RWPE2 (cell line): Measurements from ENCODE around the gene PRSS22.

Experiments used
- ATAC-seq: fragments of 200-7000 bp; cut with Tn5 transposase; 3 replicates; pipeline ENCODE4 v1.9.1; 2021; ENCODE audit warnings: low read depth
- DNase-seq: peaks from one replicate; pipeline ENCODE4 v3.0.0-alpha.2; 2020; ENCODE audit warnings: low spot score
- H3K27ac ChIP-seq: fragments of 450-650 bp; 2 replicates; pipeline ENCODE4 v1.5.1; 2017; ENCODE audit warnings: mild to moderate bottlenecking; ENCODE audit not compliant: poor library complexity, severe bottlenecking
- H3K27me3 ChIP-seq: fragments of 250-450 bp; sonication (Bioruptor Pico); 2 replicates; pipeline ENCODE4 v1.5.1; 2021; ENCODE audit warnings: mild to moderate bottlenecking, moderate library complexity; ENCODE audit not compliant: insufficient read depth, poor library complexity, severe bottlenecking
- H3K36me3 ChIP-seq: fragments of 250-450 bp; sonication (Bioruptor Pico); 2 replicates; pipeline ENCODE4 v1.5.1; 2020; ENCODE audit warnings: low read depth, mild to moderate bottlenecking, moderate library complexity
- H3K4me1 ChIP-seq: fragments of 250-450 bp; sonication (Bioruptor Pico); 2 replicates; pipeline ENCODE4 v1.5.1; 2021; ENCODE audit warnings: mild to moderate bottlenecking, moderate library complexity; ENCODE audit not compliant: insufficient read depth, poor library complexity, severe bottlenecking
- H3K4me3 ChIP-seq: fragments of 250-450 bp; sonication (Bioruptor Pico); 2 replicates; pipeline ENCODE4 v1.5.1; 2021; ENCODE audit warnings: mild to moderate bottlenecking, moderate library complexity; ENCODE audit not compliant: severe bottlenecking
- H3K9me3 ChIP-seq: fragments of 250-450 bp; sonication (Bioruptor Pico); 2 replicates; pipeline ENCODE4 v1.5.1; 2021; ENCODE audit warnings: mild to moderate bottlenecking, moderate library complexity; ENCODE audit not compliant: severe bottlenecking
- TF ChIP-seq, protein P1 (sequence below): fragments of 450-650 bp; IDR thresholded peaks from one replicate; pipeline ENCODE4 v1.5.1; 2017; ENCODE audit warnings: mild to moderate bottlenecking, moderate library complexity; ENCODE audit not compliant: poor library complexity, severe bottlenecking

PRSS22 gene

DNA sequence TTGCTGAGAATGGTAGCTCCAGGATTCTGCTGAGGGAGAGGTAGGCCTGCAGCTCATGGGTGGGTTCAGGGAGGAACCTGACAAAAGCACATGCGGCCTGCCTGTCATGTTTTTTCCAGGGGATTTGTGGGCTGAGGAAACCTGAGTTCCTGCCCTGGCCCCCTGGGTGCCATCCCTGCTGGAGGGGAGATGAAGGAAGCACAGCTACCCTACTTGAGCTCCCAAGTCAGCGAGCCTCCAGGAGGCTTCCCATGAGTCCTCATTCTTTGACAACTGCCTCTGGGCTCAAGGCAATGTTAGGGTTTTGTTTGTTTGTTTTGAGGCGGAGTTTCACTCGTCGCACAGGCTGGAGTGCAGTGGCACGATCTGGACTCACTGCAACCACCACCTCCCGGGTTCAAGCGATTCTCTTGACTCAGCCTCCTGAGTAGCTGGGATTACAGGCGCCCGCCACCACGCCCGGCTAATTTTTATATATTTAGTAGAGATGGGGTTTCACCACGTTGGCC, 41.6 kb upstream of the PRSS22 start:
- H3K4me3 ChIP-seq: no peak overlapping the region
- no peaks in the 10 kb centered on the region for H3K4me1 ChIP-seq
- DNase-seq: no peak
- TF ChIP-seq, protein P1, sequence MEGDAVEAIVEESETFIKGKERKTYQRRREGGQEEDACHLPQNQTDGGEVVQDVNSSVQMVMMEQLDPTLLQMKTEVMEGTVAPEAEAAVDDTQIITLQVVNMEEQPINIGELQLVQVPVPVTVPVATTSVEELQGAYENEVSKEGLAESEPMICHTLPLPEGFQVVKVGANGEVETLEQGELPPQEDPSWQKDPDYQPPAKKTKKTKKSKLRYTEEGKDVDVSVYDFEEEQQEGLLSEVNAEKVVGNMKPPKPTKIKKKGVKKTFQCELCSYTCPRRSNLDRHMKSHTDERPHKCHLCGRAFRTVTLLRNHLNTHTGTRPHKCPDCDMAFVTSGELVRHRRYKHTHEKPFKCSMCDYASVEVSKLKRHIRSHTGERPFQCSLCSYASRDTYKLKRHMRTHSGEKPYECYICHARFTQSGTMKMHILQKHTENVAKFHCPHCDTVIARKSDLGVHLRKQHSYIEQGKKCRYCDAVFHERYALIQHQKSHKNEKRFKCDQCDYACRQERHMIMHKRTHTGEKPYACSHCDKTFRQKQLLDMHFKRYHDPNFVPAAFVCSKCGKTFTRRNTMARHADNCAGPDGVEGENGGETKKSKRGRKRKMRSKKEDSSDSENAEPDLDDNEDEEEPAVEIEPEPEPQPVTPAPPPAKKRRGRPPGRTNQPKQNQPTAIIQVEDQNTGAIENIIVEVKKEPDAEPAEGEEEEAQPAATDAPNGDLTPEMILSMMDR: no peak
- ATAC-seq: no peak
- no peak overlapping the region for H3K27ac ChIP-seq
- no peaks in the 10 kb centered on the region for H3K9me3 ChIP-seq
- 0 out of 2 replicates have a peak, but pooled peaks cover 3% of the 10 kb centered on the region for H3K36me3 ChIP-seq
- H3K27me3 ChIP-seq: no peaks in the 10 kb centered on the region

DNA sequence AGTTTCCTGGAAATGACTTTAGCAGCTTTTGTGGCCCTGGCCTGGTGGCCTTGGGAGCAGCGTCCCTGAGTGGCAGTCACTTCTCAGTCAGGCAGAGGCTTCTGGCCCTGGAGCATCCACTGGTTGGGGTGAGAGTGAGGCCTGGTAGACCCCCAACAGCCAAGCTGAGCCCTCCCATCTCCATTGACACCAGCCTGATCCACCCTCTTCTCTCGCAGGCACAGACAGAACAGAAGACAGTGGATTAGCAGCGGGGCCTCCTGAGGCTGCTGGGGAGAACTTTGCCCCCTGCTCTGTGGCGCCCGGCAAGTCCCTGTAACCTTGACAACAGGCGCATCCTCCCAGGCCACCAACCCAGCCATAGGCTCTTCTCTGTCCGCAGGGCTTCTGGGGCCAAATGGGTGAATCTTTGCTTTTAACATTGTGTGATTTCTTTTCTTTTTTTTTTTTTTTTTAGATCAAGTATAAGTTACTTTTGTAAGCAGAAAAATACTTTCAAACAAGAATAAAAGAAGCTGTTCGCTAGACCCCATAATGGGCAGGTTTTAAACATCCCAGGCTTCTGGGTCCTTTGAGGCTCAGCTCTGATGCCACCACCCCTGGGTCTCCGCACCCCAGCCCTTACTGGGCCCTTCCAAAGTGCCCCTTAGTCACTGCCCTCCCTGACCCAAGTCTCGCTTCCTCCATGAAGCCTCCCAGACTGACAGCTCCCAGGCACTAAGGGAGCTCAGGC, 41.0 kb upstream of the PRSS22 start:
- TF ChIP-seq, protein P1: no peak
- Histone ChIP-seq H3K27me3 (no peaks in the 10 kb centered on the region), H3K4me3 (no peak overlapping the region), H3K9me3 (no peaks in the 10 kb centered on the region), H3K36me3 (0 out of 2 replicates have a peak, but pooled peaks cover 3% of the 10 kb centered on the region), H3K27ac (no peak overlapping the region), H3K4me1 (no peaks in the 10 kb centered on the region)
- DNase-seq (no peak), ATAC-seq (no peak)

DNA sequence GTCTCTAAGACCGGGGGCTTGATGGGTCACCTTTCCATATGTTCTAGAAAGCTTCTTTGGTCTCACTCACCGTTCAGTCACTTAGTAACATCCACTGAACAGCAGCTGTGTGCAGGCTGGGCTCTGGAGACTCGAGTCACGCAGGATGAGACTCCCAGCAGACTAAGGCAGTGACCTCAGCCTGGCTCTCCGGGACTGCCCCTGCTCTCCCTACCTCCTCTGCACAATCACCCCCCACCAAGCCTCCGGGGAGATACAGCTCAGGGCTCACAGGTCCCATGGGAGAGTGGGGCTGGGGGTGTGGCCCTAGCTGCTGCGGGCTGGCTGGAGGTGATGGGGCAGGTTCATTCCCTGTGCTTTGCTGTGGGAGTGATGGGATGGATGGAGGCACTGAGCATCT, 39.1 kb upstream of the PRSS22 start:
- Histone ChIP-seq H3K36me3 (0 out of 2 replicates have a peak, but pooled peaks cover 3% of the 10 kb centered on the region), H3K4me3 (no peak overlapping the region), H3K27me3 (no peaks in the 10 kb centered on the region), H3K9me3 (no peaks in the 10 kb centered on the region), H3K4me1 (no peaks in the 10 kb centered on the region), H3K27ac (no peak overlapping the region)
- ATAC-seq (no peak), DNase-seq (no peak)
- TF ChIP-seq, protein P1: no peak

DNA sequence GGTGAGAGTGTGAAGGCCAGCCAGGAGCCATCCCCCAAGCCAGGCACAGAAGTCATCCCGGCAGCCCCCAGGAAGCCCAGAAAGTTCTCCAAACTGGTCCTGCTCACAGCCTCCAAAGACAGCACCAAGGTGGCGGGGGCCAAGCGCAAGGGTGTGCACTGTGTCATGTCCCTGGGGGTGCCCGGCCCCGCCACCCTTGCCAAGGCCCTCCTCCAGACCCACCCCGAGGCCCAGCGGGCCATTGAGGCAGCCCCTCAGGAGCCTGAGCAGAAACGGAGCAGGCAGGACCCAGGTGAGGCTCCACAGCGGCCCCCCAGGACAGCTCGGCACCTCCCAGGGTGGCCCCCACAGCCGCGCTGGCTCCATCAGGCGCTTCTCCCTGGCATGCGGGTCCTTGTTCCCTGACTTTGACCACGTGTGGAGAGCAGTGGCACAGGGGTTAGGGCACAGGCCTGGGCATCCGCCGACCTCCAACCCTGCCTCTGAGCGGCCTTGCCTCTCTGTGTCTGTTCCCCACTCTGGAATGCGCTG, 38.6 kb upstream of the PRSS22 start:
- Histone ChIP-seq H3K27me3 (no peaks in the 10 kb centered on the region), H3K9me3 (no peaks in the 10 kb centered on the region), H3K4me3 (no peak overlapping the region), H3K36me3 (0 out of 2 replicates have a peak, but pooled peaks cover 3% of the 10 kb centered on the region), H3K4me1 (no peaks in the 10 kb centered on the region), H3K27ac (no peak overlapping the region)
- TF ChIP-seq, protein P1: no peak
- ATAC-seq (no peak), DNase-seq (no peak)

DNA sequence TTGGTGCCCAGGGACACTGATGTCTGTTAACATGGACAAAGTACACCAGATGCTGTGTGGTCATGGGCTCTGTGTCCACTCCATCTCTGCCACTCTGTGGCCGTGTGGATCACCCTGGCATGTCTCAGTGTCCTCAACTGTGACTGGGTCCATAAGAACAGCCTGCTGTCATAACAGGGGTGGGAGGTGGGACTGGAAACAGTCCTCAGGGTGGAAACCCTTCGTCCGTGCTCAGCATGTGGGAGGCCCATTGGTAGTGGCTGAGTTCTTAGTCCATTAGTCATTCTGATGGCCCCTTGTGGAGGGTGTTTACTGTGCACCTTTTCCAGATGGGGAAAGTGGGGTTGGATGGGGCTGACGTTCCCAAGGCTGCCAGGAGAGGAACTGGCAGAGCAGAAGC, 37.8 kb upstream of the PRSS22 start:
- no peak overlapping the region for H3K4me3 ChIP-seq
- no peak overlapping the region for H3K27ac ChIP-seq
- H3K36me3 ChIP-seq: 0 out of 2 replicates have a peak, but pooled peaks cover 3% of the 10 kb centered on the region
- H3K4me1 ChIP-seq: no peaks in the 10 kb centered on the region
- H3K9me3 ChIP-seq: no peaks in the 10 kb centered on the region
- no peaks in the 10 kb centered on the region for H3K27me3 ChIP-seq
- peak; percentile 72 for ATAC-seq
- no peak for DNase-seq
- TF ChIP-seq, protein P1: no peak
